GM10248 (cell line): Measurements from ENCODE around the gene GSN.

Experiments
- CTCF ChIA-PET: fragments of 300-600 bp; sonication (Branson Sonifier 250); formaldehyde crosslinking; extraction: SDS; loops from one replicate; lab custom pipeline; 2021; ENCODE audit warnings: antibody characterized with exemption; lab: Yijun Ruan, JAX
- POLR2A ChIA-PET: fragments of 350-650 bp; sonication (Branson Sonifier 250); formaldehyde crosslinking; extraction: SDS; loops from one replicate; lab custom pipeline; 2020; ENCODE audit warnings: antibody characterized with exemption; lab: Yijun Ruan, JAX
- DNase-seq: peaks from one replicate; pipeline ENCODE4 v3.0.0; 2012; ENCODE audit errors: extremely low spot score
- CTCF ChIP-seq: IDR thresholded peaks from 2 replicates; pipeline ENCODE4 v1.5.1; 2012; ENCODE audit warnings: mild to moderate bottlenecking, low read depth; ENCODE audit errors: extremely low read depth, missing control alignments, control extremely low read depth

GSN gene

GRCh38 chr9:121319383-121319780, 51.4 kb downstream of the GSN start:
- DNase-seq = no peak
- no peak for TF ChIP-seq CTCF
- CTCF ChIA-PET = interaction anchor here (0.8 to 11.4 kb wide), 68 partner anchors 9 to 602 kb away, joined by 3 to 294 read pairs (median 6); partner anchors contain the start of genes GGTA1 and GSN
- POLR2A ChIA-PET = interaction anchor here (0.6 kb wide), 1 partner anchor 74 kb away, joined by 8 read pairs; no protein-coding TSS in a partner anchor

GRCh38 chr9:121321016-121321503, 53.1 kb downstream of the GSN start:
- ChIA-PET CTCF (interaction anchor here (0.8 to 11.4 kb wide), 35 partner anchors 7 to 488 kb away, joined by 3 to 294 read pairs (median 16); partner anchors contain the start of gene GSN), POLR2A (no interaction called here)
- no peak for TF ChIP-seq CTCF
- DNase-seq = no peak

GRCh38 chr9:121322037-121322736, 54.2 kb downstream of the GSN start:
- no peak for TF ChIP-seq CTCF
- POLR2A ChIA-PET = no interaction called here
- no peak for DNase-seq
- CTCF ChIA-PET = interaction anchor here (3.2 to 11.4 kb wide), 6 partner anchors 19 to 88 kb away, joined by 31 to 294 read pairs (median 54); no protein-coding TSS in a partner anchor

GRCh38 chr9:121322737-121323448, 54.9 kb downstream of the GSN start:
- DNase-seq = no peak
- POLR2A ChIA-PET = no interaction called here
- CTCF ChIA-PET = interaction anchor here (4.9 to 11.4 kb wide), 3 partner anchors 19 to 78 kb away, joined by 63 to 294 read pairs (median 66); no protein-coding TSS in a partner anchor
- TF ChIP-seq CTCF = no peak

GRCh38 chr9:121323449-121324151, 55.6 kb downstream of the GSN start:
- POLR2A ChIA-PET = no interaction called here
- CTCF ChIA-PET = interaction anchor here (4.9 to 11.4 kb wide), 2 partner anchors 18 to 78 kb away, joined by 63 to 294 read pairs; no protein-coding TSS in a partner anchor
- TF ChIP-seq CTCF = no peak
- DNase-seq = no peak

- CTCF ChIA-PET = no interaction called here
- TF ChIP-seq CTCF = no peak
- no peak for DNase-seq
- POLR2A ChIA-PET = no interaction called here
Observed at GRCh38 chr9:121324316-121324715, 56.4 kb downstream of the GSN start.
